HG03108 (cell line): ENCODE data around the gene REV1.

Source experiments
- ATAC-seq: cut with Tn5 transposase; IDR thresholded peaks from one replicate; pipeline ENCODE4 v1.9.1; 2021; ENCODE audit warnings: moderate library complexity; ENCODE audit not compliant: unreplicated experiment

The REV1 gene

GRCh38 chr2:99451280-99451679 lies 38.5 kb downstream of the REV1 start:
- ATAC-seq, result no peak

DNA sequence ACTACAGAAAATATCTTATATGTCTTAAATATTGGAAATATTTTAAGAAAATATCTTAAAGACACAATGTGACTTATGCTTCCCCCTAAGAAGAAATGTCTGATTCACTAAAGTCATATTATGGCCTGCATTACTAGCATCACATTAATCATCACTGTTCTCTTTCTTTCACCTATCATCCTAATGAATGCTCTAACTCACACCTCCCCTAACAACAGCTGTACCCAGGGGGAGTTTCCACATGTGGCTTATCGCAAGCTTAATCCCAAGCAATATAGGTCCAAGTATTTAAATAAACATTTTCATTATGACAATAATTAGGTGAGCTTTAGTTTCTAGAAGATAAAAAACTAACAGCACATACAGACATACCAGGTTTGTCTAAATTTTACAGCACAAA lies 39.6 kb downstream of the REV1 start:
- no peak for ATAC-seq

DNA sequence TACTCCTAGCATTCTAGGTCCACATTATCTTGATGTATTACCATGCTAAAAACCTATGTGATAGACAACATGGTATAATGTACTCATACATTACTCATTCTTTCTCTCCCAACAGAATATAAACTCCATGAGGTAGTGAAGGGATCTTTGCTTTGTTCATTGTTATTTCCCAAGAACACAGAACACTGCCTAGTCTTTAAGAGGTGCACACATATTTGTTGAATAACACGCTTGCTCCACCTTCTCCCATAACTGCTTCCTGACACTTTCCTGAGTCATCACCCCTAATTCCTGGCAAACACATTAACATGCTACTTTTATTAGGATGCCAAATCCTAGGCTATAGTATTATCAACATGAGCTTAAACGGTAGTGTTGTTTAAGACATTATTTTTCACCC lies 41.3 kb downstream of the REV1 start:
- no peak for ATAC-seq

- no peak for ATAC-seq
Observed at GRCh38 chr2:99445065-99445464, 44.8 kb downstream of the REV1 start.

GRCh38 chr2:99444222-99444621 lies 45.6 kb downstream of the REV1 start:
- ATAC-seq, result no peak

GRCh38 chr2:99442837-99443236 lies 47.0 kb downstream of the REV1 start:
- ATAC-seq, result no peak

DNA sequence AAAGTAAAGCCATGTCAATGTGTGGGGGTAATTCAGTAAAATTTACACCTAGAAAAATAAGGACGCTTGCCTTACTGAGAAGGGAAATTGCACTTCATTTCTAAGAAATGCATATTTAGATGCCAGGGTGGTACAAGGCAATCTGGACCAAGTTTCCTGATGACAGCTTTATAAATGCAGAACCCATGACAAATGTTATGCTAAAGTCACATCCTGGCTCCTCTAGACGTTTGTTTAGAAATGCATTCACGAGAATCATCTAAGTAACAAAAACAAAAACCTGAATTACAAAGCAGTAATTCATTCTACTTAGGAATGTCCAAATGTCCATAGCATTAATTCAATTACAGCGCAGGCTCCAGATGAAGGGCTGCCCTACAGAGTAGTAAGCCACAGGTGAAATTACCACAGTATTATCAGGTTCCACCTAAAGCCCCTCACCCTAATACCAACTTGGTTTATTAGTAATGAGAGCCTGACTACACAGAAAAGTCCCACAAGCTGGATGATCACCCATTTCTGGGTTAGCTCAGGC lies 49.8 kb downstream of the REV1 start:
- no peak for ATAC-seq

DNA sequence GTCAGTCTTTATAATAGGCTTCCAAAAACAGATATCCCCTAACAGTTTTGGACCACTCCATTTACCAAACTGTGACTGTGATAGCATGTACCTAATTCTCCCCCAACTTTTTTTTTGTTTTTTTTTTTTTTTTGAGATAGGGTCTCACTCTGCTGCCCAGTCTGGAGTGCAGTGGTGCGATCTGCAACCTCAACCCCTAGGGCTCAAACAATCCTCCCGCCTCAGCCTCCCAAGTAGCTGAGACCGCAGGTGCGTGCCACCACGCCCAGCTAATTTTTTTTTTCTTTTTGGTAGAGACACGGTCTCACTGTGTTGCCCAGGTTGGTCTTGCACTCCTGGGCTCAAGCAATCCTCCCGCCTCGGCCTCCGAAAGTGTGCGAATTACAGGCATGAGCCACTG lies 52.9 kb downstream of the REV1 start:
- no peak for ATAC-seq

- no peak for ATAC-seq
Observed at GRCh38 chr2:99433340-99433739, 56.5 kb downstream of the REV1 start.

GRCh38 chr2:99431587-99432275 lies 58.1 kb downstream of the REV1 start:
- no peak for ATAC-seq

DNA sequence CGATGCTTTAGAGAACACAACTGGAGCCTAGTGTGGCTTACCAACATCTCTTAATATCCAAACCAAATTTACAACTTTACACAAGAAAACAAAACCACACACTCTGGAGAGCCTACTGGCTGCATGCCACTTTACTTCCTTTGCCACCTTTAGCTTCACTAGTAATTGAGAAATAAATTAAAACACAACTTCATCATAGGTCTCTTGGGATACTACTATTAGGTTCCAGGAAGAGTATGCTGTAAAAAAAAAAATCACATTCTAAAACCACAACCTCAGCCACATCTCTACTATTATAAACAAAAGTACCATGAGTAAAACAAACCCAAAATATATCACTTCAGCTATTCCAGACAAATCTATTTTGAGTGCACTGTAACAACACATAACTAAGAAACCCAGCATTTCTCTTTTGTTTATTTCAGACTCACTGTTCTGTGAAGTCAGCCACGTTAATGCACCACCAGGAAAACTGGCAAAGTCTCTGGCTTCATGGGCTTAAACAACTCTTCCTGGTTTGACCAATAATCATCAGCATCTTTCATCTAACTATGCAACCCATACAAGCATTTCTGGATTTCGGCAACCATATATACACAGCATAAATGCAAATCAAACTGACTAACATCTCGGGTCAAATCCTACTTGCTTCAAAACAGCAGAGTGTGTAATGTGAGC lies 59.1 kb downstream of the REV1 start:
- ATAC-seq, result no peak

DNA sequence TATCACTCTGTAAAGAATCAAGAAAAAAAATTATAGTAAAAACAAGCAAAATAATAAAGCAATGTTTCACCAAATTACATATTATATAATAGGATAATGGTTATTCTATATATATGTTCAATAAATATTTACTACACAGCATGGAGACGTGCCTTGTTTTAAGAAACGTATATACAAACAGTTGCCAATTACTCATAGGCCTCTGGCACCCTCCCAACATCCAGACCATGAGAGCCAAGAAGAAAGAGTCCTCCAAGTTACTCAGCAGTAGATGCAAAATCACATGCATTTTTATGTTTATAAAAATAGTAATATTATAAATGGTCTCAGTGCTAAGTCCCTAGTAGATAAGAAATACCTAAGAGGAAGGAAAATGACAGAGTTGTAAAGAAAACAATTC lies 64.8 kb downstream of the REV1 start:
- no peak for ATAC-seq

- ATAC-seq, result no peak
Observed at GRCh38 chr2:99424371-99424770, 65.4 kb downstream of the REV1 start.

- no peak for ATAC-seq
Observed at GRCh38 chr2:99422599-99422998, 67.2 kb downstream of the REV1 start.

DNA sequence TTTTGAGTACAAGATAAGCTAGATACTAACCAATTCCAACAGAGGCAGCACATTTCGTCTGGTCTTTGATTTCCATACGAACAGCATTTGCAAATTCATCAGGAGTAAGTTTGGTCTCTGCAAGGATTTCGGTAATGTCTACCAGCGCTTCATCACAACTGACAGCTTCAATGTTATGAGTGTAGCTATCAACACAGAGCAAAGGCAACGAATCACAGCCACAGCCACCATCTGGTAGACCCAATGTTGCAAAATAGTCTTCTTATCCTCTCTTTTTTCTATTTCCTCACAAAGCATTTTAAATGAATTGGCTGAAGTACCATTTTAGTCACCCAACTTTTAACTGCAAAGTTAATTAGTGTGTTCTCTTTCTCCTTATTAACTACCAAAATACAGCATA lies 68.3 kb downstream of the REV1 start:
- ATAC-seq, result no peak

- ATAC-seq, result no peak
Observed at GRCh38 chr2:99420751-99421299, 69.0 kb downstream of the REV1 start.

DNA sequence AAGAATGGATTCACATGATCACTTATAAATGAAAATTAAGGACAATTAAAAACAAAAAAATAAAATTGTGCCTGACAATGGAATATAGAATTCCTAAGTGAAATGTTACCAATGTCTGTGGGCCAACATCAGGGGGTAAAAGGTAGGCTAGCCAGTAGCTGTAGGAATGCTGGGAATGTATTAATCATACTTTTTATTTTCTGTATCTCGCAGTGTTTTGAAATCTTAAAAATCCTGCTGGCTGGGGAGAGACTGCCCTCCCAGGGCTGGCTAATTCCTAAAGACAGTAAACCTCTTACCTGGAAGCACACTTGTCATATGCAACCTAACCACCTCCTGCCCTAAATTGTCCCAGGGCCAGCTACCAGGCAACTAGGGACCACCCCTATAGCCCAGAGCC lies 69.8 kb downstream of the REV1 start:
- ATAC-seq, result no peak

DNA sequence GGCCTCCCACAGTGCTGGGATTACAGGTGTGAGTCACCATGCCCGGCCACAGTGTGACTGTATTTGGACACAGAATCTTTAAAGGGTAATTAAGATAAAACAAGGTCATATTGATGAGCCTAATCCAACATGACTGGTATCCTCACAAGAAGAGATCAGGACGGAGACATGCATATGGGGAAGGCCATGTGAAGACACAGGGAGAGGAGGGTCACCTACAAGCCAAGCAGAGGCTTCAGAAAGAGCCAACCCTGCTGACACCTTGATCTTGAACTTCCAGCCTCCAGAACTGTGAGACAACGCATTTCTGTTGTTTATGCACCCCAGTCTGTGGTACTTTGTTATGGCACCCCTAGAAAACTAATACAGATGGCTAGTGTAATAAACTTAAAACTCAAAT lies 72.4 kb downstream of the REV1 start:
- ATAC-seq, result no peak

- no peak for ATAC-seq
Observed at GRCh38 chr2:99414566-99414965, 75.3 kb downstream of the REV1 start.

DNA sequence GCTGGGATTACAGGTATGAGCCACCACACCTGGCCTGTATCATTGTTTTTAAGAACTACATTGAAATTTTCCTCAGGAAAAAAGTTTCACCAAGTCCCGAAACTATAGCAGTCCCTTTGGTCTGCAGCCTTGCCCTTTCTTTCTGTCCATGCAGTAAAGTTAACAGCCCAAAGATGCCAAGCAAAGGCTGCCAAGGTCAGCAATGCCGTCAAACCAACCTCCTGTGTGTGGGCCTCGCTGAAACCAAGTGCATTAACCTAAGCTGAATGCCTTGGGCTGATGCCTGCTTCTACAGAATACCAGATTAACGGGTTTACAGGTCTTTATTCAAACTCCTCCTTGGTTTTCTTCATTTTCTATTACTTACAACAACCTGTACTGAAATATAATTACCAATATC lies 79.5 kb downstream of the REV1 start:
- no peak for ATAC-seq

- ATAC-seq, result no peak
Observed at GRCh38 chr2:99406137-99406536, 83.7 kb downstream of the REV1 start.
